HG02759 (cell line): Measurements from ENCODE around the gene ABCB1.

Experiments used
- ATAC-seq: cut with Tn5 transposase; IDR thresholded peaks from one replicate; pipeline ENCODE4 v1.9.1; 2021; ENCODE audit warnings: mild to moderate bottlenecking, moderate library complexity; ENCODE audit not compliant: unreplicated experiment

Gene ABCB1

DNA sequence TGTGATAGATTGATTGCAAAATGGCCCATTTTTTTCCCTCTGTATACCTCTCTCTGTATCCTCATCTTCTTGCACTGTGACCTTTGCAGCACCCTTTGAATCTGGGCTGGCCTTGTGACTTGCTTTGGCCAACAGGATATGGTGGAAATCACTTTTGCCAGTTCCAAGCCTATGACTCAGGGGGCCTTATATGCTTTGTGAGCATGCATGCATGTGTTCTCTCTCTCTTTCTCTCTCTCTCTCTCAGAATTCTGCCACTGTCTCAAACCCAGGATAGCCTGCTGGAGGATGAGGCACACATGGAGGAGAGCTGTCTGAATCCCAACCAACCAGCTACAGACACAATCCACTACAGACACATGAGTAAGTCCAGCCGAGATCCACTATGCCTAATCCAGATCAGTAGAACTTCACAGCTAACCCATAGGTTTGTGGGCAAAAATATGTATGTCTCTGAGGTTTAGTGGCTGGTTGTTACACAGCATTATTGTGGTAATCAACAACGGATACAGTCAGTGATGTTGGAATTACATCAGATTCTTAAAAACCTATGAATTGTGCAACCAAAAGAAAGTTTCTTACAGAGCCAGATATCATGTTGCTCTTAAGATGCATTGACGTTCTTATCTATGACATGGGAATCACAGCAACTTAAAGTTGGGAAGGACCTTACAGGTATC lies 83.4 kb downstream of the ABCB1 start:
- ATAC-seq = no peak

DNA sequence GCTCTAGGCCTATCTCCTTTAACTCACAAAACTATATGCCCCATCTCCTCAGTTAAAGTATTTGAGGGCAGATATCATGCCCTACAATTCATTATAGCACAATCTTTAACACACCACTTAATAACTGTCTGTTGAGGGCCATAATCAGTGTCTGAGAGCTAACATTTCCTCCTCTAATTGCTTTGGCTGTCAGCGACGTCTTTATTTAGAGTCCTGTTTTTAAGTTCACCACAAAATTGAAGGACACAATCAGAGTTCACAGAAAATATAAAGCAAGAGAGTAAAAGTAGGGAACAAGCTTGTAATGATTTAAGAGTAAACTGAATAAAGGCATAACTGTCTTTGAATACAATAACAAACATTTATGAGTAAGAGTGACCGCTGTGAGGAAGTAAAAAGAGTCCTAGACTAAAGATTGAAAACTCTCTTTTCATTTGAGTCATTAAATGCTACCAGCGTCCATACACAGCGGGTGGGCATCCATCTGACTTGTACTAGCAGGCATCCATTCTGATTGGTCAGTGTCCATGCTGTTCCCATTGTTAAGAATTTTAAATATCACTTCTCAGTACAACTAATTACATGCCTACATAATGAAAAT lies 86.8 kb downstream of the ABCB1 start:
- no peak for ATAC-seq

DNA sequence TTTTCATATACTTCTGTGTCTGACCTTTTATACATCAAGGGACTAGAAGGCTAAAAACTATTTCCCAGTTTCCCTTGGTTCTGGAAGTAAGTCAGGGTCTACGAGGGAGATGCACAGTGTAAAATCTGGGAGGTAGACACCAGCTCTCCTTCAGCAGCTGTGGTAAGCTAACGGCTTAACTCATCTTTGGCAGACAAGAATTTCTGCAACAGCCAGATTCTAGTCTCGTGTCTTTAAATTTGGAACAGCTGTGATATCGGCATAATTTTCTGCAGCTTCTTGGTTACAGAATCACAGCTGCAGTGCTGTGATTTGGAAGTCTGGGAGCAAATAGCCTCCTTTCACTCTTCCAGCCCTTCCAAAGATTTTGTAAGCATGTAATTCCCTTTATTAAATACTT lies 87.8 kb downstream of the ABCB1 start:
- ATAC-seq = no peak

DNA sequence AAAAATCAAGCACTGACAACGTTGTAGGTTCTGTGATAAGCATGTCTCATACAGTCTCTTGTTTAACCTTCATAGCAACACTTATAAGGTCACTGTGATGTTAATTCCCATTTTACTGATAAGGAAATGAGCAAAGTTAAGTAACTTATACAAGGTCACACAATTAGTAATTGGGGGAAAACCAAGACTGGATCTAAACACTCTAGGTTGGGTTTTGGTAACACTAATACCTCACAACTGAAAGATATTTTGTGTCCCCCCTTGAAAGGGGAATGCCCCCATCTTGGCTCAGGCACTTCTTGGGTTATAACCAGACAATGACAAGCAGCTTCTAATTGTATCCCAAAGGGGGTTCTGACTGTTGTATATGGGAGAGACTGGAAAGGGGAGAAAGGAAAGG lies 89.2 kb downstream of the ABCB1 start:
- no peak for ATAC-seq

DNA sequence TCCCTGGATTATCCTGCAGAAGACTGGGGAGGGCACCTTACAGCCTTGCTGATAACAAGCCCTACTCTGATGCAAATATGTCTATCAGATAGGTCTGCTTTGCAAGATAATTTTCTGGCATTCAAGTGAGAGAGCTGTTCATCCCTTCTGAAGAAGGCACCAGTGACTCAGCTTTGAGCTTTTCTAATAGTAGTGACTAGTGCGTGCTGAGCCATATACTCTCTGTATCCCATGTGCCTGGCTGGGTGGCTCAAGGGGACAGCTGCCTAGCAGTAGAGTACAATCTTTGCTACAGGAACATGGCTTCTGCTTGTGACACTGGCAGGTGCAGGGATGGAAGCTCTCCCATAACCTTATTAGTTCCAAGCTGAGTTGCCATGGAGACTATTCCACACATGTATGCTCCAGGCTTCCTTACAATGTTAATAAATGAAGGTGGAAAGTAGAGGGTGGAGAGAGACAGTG lies 90.2 kb downstream of the ABCB1 start:
- no peak for ATAC-seq

DNA sequence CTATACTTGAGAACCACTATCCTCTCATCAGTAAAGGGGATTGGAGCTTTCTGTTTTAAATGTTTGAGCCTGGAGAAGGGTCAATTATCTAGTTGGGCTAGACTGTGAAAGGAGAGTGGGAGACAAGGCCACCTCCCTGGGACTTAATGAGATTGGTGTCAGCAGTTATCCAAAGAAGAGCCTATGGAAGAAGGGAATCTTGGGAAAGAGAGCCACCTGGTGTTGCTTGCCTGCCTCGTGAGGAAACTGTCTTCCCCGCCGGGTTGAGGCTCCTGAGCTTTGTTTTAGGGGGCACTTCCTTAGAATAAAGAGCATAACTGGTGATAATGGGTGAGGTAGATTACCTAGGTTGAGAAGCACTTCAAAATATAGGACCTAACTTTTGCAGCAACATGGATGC lies 93.2 kb downstream of the ABCB1 start:
- ATAC-seq = no peak

DNA sequence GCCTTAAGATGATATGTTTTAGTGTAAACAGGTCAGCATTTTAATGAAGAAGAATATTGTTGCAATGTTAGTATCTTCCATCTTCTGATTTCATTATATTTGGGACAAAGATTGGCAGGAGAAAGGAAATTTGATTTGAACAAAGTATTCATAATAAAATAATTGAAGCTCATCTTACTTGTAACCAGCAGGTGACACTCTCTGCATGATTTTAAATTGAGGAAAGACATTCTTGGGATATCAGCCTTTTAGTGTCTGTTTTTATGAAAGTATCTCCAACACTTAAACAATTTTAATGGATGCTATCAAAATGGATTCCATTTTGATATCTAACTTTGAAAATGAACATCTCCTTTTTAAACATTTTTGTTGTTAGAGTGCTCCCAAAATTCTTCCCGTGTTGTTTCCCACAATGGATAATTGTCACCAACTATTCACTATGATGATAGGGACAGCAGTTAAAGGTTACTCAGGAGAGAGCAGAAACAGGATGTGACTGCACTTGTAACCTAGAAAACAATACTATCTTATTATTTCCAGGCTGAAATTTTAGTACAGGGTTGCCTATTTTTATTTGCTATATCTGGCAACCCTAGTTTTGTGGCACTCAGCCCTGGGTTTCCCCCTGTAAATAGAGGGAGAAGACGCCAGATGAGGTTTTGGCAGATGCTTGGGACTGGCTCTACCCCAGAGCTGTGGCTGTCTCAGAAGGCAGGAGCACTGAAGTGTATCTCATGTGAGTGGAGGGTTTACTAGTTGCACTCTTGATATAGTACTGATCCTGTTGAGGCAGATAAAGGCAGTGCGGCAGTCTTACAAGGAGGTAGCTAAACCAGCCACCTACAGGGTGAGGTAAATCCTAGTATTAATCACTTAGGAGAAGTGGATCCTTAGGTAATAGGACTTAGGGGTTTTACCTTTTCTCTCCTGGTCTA lies 94.2 kb downstream of the ABCB1 start:
- no peak for ATAC-seq

DNA sequence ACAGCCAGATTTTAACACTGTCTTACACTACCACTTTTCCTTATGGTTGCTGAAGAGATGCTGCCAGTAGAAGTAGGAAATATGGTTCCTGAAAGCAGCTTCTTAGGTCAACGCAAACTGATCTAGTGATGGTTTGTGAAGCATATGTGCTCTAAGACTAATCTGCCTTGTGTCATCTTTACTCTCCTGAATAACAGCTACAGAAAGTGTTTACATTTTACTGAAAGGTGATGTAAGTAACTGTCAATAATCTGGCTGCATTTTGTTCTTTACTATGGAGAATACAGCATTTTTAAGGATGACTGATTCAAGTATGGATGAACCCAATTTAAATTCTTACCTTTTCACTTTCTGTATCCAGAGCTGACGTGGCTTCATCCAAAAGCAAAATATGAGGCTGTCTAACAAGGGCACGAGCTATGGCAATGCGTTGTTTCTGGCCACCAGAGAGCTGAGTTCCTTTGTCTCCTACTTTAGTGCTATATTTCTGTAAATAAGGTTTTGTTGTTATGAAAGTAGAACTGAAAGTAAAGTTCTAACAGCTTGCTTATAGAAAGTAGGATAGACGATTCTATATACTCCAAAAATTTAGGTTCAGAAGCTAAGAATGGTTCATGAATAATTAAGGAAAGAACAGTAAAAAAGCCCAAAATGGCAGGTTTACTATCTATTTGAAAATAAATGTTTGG lies 95.0 kb downstream of the ABCB1 start:
- no peak for ATAC-seq

DNA sequence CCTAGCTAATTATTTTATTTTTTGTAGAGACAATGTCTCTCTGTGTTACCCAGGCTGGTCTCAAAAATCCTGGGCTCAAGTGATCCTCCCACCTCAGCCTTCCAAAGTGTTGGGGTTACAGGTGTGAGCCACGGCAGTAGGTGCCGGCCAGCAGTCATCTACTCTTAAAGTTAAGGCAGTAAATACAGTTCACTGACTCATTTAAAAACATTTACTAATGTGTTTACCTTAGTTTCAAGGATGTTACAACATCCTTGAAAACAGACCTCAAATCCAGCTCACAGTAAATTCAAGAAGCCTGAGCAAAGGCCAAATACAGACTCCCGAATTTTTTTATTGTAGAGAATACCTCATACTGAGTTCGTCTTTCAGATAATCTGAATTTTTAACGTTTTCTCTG lies 95.6 kb downstream of the ABCB1 start:
- ATAC-seq = no peak

DNA sequence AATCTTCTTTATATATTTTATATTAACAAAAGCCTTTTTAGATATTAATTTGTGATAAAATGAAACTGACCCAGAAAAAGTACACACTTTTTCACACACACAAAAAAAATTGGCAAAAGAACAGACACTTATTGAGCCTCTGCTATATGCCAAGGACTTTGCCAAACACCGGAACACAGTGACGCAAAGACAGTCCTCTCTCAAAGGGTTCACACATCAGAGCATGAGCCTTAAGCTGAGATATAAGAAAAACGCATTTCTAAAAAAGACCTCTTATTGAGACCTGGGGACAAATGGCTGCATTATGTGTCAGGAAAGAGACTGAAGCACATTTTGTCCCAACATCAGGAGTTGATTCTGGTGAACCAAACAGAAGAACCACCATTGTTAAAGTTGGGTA lies 101.2 kb downstream of the ABCB1 start:
- no peak for ATAC-seq

DNA sequence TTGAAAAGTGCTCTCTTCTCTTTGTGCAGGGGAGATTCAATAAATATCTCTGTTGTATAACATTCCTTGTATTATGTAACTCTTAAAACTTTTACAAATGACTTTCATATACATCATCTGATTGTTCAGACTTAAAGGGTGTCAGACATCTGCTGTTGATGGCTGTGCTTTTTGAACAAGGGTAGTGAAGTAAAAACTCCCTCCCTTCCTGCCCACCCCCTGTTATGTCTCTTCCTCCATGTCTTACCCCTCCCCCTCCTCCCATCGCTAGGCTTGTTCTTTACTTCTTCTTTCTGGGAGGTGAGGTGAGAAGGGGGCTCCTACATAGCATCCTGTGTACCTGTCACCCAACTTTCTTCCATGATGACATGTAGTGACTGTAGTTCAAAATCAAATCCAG lies 101.8 kb downstream of the ABCB1 start:
- no peak for ATAC-seq

DNA sequence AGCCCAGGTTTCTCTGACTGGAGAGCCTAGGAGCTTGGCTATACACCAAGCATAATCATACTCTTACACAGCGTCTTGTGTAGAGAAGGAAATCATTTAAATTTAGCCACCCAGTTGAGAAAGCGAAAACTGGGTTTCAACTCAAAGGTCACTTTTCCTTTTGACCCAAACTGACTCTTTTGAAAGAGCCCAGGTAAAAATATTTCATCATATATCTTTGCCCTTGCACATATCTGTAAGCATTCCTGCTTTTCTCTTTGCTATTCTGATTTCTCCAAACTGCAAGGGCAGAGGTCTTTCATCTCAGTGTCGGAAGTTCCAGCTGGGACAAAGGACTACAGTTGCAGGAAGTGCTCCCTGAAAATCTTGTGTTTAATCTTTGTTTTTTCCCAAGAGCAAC lies 103.2 kb downstream of the ABCB1 start:
- no peak for ATAC-seq

DNA sequence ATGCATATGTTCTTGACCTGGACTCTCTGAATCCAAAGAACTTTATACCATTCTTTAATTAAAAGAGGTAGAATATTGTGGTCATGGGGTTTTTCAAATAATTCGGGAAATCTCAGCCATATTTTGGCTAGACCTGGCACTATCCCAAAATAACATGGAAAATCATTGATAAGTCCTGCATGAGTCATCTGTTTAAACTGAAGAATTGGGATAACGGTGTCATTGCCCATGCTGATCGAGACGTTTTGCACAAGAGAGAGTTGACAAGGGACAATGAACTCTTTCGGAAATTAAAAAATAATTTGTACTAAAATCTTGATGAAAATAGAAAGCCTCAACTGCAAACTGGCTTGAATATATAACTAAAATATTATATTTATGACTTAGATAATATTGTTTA lies 105.3 kb downstream of the ABCB1 start:
- no peak for ATAC-seq

DNA sequence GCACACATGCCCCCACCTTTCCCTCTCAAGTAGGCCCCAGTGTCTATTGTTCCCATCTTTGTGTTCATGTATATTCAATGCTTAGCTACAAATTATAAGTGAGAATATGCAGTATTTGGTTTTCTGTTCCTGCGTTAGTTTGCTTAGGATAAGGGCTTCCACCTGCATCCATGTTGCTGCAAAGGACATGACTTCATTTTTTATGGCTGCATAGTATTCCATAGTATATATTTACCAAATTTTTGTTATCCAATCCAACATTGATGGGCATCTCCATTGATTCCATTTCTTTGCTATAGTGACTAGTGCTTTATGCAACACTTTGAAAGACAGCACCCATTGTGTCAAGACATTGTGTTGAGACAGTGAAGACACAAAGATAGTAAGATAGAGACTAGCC lies 106.2 kb downstream of the ABCB1 start:
- ATAC-seq = no peak

DNA sequence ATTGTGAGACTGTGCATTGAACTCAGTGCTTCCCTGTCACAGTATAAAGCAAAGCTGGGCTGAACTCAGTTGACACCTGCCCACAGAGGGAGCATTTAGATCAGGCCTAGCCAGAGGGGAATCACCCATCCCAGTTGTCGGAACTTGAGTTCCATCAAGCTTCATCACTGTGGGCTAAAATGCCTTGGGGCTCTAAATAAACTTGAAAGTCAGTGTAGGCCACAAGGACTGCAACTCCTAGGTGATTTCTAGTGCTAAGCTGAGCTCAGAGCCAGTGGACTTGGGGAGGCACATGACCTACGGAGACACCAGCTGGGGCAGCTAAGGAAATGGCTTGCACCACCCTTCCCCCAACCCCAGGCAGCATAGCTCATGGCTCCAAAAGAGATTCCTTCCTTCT lies 117.6 kb downstream of the ABCB1 start:
- ATAC-seq = no peak

DNA sequence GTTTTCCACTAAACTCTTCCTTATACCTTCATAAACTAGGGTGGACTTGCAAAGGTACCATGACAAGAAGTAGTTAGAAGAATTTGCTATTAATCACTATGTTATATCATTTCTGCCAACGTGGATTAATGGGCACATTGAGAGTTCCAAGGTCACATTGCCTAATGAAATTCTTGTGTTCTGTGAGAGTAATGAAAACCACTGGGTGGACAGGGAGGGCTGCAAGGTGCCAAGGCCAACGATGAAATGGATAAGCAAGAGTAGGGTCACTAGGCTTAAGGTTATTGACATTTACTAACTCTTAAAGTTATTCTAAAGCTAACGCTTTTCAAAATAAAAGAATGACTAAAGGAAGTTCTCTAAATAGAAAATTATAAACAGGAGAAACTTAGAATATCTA lies 118.6 kb downstream of the ABCB1 start:
- no peak for ATAC-seq

DNA sequence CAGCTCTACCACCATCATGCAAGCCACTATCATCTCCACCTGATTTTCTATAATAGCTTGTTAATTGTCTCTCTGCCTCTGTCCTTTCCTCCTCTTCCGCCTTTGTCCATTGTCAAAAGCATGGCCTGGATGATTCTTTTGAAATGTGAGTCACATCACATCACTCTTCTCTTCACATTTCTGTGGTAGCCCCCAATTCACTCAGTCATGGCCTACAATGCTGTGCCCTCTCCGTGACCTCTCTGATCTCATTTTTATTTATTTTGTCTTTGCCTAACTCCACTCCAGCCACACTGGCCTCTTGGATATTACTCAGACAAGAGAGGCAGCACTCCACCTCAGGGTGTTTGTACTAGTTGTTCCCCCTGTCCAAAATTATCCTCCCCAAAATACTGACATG lies 120.3 kb downstream of the ABCB1 start:
- ATAC-seq = no peak

DNA sequence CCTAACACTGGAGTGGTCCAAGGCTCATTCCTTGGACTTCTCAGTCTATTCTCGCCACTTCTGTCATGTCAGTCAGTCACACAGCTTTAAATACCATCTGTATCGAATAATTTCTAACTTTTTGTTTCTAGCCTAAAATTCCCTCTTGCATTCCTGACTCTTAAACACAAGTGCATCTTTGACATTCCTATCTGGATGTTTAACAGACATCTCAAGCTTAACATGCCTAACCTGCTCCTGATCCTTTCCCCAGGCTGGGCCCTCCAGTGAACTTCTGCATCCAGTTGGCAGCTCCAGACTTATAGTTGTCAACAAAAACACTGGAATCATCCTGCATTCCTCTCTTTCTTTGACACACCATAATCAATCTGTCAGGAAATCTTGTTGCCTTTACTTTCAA lies 120.7 kb downstream of the ABCB1 start:
- no peak for ATAC-seq

DNA sequence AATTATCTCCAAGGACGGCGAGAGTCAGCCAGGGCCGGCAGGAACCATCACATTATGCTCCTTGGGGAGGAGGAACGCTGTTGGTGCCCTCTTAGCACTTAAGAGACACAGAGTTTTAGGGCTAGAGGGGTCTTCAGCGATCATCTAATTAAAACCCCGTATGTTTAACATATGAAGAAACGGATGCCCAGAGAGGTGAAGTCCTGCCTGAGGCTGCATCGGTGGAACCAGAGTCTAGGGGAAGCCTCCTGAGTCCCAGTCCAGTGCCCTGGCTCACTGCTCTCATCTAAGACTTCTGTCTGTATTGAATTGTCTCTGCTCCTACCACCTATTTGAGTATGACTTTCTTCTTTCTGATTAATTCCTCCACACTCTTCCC lies 124.5 kb downstream of the ABCB1 start:
- ATAC-seq = no peak

DNA sequence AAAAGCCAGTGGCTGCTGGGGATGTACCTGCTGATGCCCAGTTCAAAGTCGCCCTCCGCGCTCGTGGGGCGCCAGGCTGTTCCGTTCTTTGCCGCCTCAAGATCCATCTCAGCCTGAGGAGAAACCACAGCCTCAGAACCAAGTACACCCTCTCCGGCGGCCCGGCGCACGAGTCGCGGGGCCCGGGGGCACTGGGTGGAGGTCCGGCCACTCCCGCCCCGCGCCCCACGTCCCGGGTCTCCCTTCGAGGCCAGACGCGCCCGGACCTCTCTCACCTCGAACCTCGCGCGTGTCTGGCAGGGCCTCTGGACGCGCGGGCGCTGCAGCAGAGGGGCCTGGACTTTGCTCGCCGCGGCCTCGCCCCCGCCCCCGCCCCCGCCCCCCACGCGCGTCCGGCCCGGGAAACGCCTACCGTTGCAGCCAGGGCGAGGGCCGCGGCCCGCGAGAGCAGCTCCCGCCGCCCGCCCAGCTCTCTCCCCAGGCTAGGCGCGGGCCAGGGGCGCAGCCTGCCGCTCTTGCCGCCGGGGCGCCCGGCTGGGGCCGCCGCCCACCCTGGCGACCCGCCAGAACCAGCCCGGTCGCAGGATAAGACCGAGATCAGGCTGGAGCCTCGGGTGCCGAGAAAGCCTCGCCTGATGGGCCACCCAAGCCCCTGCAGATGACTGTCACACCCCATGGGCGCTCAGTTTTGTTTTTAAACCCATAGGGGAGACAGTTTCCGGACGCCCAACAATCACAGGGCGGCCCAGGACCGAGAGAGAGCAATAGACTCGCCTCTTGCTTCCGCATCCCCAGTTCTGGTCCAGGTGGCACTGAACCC lies 125.1 kb downstream of the ABCB1 start, which contains the start of gene ABCB4:
TSS of gene ABCB4 (minus strand) at position 322 of the 820 bp plus-strand sequence. CDS start at position 107, 215 bp downstream.
- peak; percentile 29 for ATAC-seq
